Head of caudate nucleus (tissue), 42 donors: Measurements from ENCODE around the gene ARL4A.

Experiments used
- DNase-seq, 42 donors: peaks; one replicate each; pipeline versions ENCODE4 v3.0.0 to v3.0.0-alpha.2; 2020 to 2021; ENCODE audit warnings: mixed read lengths in 7 of 42
- intact Hi-C: fragments of 100-400 bp; cut with DNase I; formaldehyde crosslinking; loops from one replicate; pipeline ENCODE4 v1.15.0; 2022

The ARL4A gene

GRCh38 chr7:12692035-12692434 is 4.6 kb downstream of the ARL4A start:
- no peak for DNase-seq
- intact Hi-C loops: no loop called here

GRCh38 chr7:12692479-12693259 is 5.2 kb downstream of the ARL4A start:
- no peak for DNase-seq
- intact Hi-C loops: no loop called here

DNA sequence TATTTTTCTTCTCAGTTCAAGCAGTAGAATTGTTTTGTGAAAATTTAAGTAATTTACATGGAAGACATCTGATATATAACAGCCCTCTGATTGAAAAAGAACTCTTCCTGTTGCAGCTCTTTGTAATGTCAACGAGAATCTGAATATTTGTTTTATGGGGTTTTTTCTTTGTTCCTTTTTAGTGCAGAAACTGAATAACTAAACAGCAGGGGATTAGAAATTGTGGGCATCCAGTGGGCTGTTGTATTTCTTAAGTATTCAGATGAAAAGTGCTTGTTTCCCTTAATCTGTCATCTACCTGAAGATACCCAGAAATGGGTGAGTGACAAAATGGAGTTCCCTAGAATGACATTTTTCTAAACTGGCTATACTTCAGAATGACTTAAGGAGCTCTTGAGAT is 7.4 kb downstream of the ARL4A start:
- intact Hi-C loops: no loop called here
- no peak for DNase-seq

DNA sequence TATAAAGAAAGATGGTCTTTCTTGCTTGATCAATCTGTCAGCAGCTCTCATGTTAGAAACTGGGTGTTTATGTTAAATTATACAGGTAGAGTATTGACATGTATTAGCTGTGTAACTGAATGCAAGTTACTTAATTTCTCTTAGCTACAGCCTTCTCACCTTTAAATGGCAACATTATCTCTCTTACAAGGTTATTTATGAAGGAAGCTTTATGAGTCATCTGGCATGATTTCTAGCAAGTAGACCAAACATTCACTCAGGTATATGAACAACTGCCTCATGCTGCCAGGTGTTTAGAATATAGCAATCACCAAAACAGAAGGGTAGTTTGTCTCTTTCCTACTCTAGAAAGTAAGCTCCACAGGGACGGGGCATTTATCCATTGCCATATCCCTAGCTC is 8.5 kb downstream of the ARL4A start:
- intact Hi-C loops: no loop called here
- no peak for DNase-seq

- DNase-seq: no peak
- intact Hi-C loops: no loop called here
Measured at GRCh38 chr7:12699299-12699698, 11.9 kb downstream of the ARL4A start.

DNA sequence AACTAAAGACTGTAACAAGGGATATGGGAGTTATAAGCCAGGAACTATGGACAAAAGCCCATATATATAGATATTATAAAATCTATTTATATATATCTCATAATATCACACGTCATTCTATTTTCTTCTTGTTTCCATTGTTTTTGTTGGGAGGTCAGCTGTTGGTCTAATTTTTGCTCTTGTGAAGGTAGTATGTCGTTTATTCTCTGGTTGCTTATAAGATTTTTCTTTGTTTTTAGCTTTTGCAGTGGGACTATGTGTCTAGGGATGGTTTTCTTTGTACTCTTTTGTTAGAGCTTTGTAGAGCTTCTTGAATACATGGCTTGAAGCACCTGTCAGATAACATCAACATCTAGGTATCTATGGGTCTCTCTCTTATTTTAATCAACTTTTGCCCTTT is 14.0 kb downstream of the ARL4A start:
- intact Hi-C loops: no loop called here
- DNase-seq: no peak

DNA sequence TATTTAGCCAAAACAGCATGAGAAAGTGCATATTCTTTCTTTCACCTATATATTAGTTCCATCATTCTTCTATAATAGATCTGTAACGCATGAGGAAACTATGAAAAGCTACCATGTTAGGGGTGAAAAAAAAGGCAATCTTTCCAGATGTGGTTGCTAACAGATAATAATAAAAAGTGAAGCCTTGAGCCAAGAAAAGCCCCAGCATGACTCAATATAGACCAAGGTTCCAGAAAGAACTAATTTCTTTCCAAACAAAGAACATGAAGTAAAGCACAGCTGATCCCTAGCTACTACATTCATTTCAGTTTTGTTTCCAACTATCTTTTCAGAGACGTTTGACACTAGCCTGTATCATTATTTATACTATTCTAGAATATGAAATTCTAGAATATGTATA is 16.4 kb downstream of the ARL4A start:
- no peak for DNase-seq
- intact Hi-C loops: no loop called here

- DNase-seq: no peak
- intact Hi-C loops: no loop called here
Measured at GRCh38 chr7:12705878-12706277, 18.4 kb downstream of the ARL4A start.

DNA sequence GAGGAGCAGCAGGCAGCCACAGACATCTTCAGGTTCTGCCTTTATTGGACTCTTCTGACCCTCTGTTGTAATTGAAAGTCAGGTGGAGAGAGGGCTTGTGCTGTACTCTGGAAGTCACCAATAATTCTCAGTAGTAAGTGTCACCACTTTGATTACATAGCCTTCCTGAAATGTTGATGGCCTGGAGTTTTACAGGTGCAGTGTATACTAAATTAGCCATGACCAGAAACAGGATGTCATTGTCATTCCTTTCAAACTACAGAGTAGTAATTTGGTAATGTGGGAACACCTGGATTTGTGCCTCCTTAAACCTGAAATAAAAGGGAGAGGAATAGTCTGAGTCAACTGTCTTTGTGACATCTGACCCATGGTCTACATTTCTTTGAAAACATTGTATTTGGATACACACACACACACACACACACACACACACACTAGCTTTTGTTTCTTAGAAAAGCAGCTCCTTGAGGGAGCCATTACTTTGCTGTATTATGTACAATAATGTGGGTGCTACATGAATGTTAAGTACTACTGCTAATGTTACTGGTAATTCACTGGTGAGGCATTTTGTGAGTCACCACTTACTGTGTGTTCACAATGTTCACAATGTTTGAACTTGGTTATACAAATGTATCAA is 19.6 kb downstream of the ARL4A start:
- intact Hi-C loops: no loop called here
- DNase-seq: no peak

DNA sequence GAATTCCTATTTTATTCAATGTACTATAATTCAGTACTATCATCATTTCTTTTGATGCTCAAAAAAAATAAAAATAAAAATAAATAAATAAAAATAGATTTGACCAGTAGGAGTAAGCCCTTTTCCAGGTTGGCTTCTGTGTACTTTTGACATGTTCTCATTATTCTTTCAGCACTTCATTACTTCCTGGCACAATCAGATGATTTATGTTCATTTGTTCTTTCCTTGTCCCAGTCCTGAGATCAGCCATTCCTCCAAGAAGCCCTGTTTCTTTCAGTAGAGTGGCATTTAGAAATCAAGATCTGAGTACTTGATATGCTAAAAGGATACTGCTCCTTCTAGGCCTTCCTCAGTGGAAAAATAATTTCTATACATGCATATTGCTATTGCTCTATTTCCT is 20.9 kb downstream of the ARL4A start:
- DNase-seq: no peak
- intact Hi-C loops: no loop called here

- intact Hi-C loops: no loop called here
- no peak for DNase-seq
Measured at GRCh38 chr7:12709726-12710502, 22.5 kb downstream of the ARL4A start.

GRCh38 chr7:12711124-12711523 is 23.7 kb downstream of the ARL4A start:
- no peak for DNase-seq
- intact Hi-C loops: no loop called here

- no peak for DNase-seq
- intact Hi-C loops: no loop called here
Measured at GRCh38 chr7:12712236-12712635, 24.8 kb downstream of the ARL4A start.

DNA sequence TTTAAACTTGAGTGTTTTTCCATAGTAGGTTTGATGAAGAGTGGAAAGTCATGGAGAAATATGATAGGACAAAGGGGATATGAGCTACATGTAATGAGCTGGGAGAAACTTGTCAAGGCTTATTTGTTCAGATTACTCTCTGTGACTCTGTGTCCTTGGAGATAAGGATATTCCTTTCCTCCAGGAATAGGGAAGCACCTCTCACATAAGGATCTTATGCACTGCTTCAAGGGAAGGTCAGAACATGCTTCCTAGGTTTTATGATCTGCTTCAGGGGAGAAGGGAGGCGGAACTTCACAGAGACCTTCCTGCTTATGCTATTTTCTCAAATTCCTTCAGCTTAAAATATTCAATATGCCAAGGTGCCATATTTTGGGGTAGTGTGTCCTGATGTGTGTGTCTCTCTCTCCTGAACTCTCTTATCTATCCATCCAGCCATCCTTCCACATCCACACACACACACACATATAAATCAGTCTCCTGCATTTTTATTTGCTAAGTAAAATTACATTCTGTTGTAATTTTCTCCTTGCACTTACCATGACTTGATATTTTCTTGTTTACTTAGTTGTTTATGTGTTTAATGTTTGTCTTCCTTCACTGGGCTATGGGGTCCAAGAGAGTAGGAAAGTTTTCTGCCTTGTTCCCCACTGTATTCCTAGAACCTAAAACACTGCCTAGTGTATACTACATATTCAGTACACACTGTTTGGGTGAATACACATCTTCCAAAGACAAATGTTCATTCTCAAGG is 26.4 kb downstream of the ARL4A start:
- intact Hi-C loops: no loop called here
- no peak for DNase-seq

DNA sequence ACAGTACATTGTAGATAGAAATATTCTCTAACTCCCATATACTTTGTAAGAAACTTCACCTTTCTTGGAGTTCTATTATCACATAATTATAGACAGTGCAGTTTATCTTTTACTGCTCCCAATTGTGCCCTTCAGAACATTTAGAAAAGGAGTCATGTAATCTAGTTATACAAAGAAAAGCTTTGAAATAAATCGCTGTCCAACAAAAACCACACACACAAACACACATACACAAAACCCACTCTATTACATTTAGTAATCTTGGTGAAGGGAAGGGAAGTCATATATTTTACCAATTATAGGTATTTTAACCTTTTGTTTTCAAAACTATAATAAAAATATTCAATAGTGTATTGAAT is 26.9 kb downstream of the ARL4A start:
- intact Hi-C loops: no loop called here
- DNase-seq: no peak

- intact Hi-C loops: no loop called here
Measured at GRCh38 chr7:12715372-12716133, 28.1 kb downstream of the ARL4A start.

DNA sequence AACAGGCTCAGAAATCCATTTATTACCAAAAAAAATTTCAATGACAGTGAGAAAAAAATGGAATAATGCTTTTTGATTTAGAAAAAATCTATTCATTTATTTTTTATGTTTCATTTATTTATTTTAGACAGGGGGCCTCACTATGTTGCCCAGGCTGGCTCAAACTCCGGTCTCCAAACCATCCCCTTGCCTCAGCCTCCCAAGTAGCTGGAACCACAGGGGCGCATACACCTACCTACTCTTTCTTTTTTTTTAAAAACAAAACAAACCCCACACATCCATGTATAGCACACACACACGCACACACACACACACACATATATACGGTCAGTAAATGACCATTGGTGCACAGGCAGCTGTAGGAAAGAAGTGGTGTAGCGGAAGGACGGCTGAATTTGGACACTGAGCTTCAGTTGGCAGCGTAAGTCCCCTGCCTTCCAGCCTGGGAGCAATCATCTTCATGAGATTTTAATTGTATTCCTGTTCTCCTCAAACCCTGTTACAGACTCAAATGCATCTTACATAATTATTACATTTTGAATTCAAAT is 28.8 kb downstream of the ARL4A start:
- intact Hi-C loops: no loop called here
- no peak for DNase-seq

More at GRCh38 chr7:12715372-12716133, 28.1 kb downstream of the ARL4A start:
- DNase-seq: peak in 27 of 42 donors; percentile 3 to 64 (median 21)

GRCh38 chr7:12716722-12717121 is 29.3 kb downstream of the ARL4A start:
- intact Hi-C loops: no loop called here

More at GRCh38 chr7:12716722-12717121, 29.3 kb downstream of the ARL4A start:
- DNase-seq: no peak
